Prostate gland (tissue), 2 donors: ENCODE data around the gene EFCAB10.

ENCODE experiments used
- CTCF ChIP-seq, 4 experiments: fragments of 200-600 bp in 2 of 4; fragments of 450-650 bp in 2 of 4; sonication (generic) in 2 of 4; IDR thresholded peaks; 1 replicate in 3 of 4; 2 replicates in 1 of 4; pipeline ENCODE4 v1.5.1; 2016 to 2019; ENCODE audit warnings: antibody characterized with exemption in 4 of 4, mild to moderate bottlenecking in 2 of 4, moderate library complexity in 2 of 4
- POLR2A ChIP-seq: fragments of 450-650 bp; IDR thresholded peaks from one replicate; pipeline ENCODE4 v1.6.1; 2016; ENCODE audit warnings: antibody characterized with exemption, mild to moderate bottlenecking
- POLR2AphosphoS5 ChIP-seq: sonication (generic); formaldehyde crosslinking; IDR thresholded peaks from one replicate; pipeline ENCODE4 v1.6.1; 2017; ENCODE audit warnings: antibody characterized with exemption

DNA sequence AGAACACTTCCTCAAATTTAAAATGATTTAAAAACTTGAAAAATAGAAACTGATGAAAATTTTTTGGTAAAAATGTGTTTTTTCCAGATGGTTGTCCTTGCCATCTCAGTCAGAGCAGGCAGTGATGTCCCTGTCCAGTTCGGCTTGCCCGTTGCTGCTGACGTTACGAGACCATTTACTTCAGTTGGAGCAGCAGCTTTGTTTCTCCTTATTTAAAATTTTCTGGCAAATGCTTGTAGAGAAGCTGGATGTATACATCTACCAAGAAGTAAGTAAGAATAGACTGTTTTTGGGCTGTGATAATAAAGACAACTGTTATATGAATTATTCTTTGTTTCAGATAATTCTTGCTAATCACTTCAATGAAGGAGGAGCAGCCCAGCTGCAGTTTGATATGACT lies 16.1 kb downstream of the EFCAB10 start:
- TF ChIP-seq POLR2AphosphoS5 (no peak), CTCF (IDR thresholded peaks at IDR 0.05) (no peak), POLR2A (no peak)
